ENCODE measurements around the gene PNPLA5.

The PNPLA5 gene

DNA sequence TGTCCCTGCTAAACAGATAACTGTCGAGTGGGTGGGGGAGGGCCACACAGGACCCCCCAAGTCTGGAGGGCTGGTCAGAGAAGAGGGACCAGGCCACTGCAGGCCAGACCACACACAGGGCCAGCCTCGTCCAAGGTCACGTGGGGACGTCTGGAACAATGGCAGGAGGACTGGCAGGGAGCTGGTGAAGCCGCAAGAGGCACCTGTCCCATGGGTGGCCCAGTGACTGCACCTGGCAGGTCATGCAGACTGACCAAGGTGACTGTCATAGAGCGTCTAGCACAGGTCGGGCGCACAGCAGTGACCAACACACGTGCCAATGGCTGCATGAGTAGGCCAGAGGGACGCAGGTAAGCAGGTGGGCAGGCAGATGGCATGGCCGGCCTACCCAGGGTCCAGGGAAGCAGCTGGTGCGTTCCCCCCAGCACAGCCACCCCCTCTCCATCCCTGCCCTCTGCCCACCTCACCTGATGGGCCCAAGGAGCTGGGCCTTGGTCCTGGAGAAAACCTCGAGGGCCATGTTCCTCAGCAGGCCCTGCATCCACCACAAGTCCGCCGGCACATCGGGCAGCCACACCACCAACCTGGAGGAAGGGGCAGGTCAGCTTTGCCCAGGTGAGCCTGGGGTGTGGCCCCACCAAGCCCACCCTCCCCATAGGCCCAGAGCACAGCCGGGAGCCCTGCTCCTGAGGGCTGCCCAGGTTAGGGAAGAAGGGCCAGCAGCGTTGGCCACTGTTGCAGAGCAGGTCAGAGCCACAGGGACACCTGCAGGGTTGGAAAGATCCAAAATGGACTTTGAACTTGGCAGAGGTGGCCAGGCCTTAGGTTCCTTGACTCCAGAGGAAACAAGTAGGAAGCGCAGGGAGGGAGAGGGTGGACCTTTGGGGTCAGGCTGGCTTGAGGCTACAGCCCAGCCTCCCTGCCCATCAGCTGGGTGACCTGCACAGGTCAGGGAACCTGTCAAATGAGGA lies 10.4 kb downstream of the PNPLA5 start:
- Histone ChIP-seq H3K79me2 (ENCODE audit: low read length) (no peaks in the 10 kb centered on the region), H3K27me3 (ENCODE audit: low read depth, low read length) (peaks cover 14% of the 10 kb centered on the region), H3K27ac (ENCODE audit: low read length) (no peak overlapping the region), H3K9me3 (ENCODE audit: insufficient read depth, low read length) (no peaks in the 10 kb centered on the region), H2AFZ (ENCODE audit: low read depth, low read length) (no peak overlapping the region), H3K36me3 (replicated peaks; ENCODE audit: low read depth, low read length) (no peaks in the 10 kb centered on the region), H3K4me3 (ENCODE audit: low read length) (no peak overlapping the region), H3K9ac (ENCODE audit: low read length) (no peak overlapping the region), H4K20me1 (ENCODE audit: insufficient read depth, low read length) (no peaks in the 10 kb centered on the region), H3K4me1 (ENCODE audit: low read length) (peaks cover 4% of the 10 kb centered on the region), H3K4me2 (ENCODE audit: low read length) (no peak overlapping the region)
- TF ChIP-seq, protein P1, sequence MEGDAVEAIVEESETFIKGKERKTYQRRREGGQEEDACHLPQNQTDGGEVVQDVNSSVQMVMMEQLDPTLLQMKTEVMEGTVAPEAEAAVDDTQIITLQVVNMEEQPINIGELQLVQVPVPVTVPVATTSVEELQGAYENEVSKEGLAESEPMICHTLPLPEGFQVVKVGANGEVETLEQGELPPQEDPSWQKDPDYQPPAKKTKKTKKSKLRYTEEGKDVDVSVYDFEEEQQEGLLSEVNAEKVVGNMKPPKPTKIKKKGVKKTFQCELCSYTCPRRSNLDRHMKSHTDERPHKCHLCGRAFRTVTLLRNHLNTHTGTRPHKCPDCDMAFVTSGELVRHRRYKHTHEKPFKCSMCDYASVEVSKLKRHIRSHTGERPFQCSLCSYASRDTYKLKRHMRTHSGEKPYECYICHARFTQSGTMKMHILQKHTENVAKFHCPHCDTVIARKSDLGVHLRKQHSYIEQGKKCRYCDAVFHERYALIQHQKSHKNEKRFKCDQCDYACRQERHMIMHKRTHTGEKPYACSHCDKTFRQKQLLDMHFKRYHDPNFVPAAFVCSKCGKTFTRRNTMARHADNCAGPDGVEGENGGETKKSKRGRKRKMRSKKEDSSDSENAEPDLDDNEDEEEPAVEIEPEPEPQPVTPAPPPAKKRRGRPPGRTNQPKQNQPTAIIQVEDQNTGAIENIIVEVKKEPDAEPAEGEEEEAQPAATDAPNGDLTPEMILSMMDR (IDR thresholded peaks at IDR 0.05; ENCODE audit: low read depth, low read length): no peak
- no peak for TF ChIP-seq EZH2phosphoT487 (IDR thresholded peaks at IDR 0.05; ENCODE audit: low read depth)

DNA sequence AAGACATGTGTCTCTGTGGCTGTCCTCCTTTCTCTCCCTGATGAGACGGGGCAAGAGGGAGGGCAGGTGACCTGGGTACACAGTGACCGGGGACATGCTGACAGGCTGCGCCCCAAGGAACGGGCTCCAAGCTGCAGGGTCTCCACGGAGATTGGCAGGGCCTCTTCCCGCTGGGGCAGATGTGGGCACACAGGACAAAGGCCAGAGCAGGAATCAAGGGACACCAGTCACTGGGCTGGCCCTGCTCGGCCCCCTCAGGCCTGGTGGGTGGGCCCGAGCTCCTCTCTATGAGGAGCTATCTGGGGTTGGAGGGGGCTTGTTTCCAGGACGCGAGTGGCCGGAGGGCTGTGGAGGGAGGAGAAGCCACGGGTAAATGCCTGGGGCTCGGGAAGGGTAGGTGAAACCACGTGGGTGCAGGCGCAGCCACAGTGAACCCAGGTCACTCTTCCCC lies 11.2 kb downstream of the PNPLA5 start:
- H4K20me1 ChIP-seq (ENCODE audit: insufficient read depth, low read length): no peaks in the 10 kb centered on the region
- no peak overlapping the region for H3K9ac ChIP-seq (ENCODE audit: low read length)
- no peak overlapping the region for H3K27ac ChIP-seq (ENCODE audit: low read length)
- peaks cover 4% of the 10 kb centered on the region for H3K4me1 ChIP-seq (ENCODE audit: low read length)
- H3K36me3 ChIP-seq (replicated peaks; ENCODE audit: low read depth, low read length): no peaks in the 10 kb centered on the region
- H3K4me3 ChIP-seq (ENCODE audit: low read length): no peak overlapping the region
- no peak overlapping the region for H3K4me2 ChIP-seq (ENCODE audit: low read length)
- H2AFZ ChIP-seq (ENCODE audit: low read depth, low read length): no peak overlapping the region
- TF ChIP-seq, protein P1 (IDR thresholded peaks at IDR 0.05; ENCODE audit: low read depth, low read length): no peak
- TF ChIP-seq EZH2phosphoT487 (IDR thresholded peaks at IDR 0.05; ENCODE audit: low read depth): no peak
- H3K9me3 ChIP-seq (ENCODE audit: insufficient read depth, low read length): no peaks in the 10 kb centered on the region
- peaks cover 20% of the 10 kb centered on the region for H3K27me3 ChIP-seq (ENCODE audit: low read depth, low read length)
- no peaks in the 10 kb centered on the region for H3K79me2 ChIP-seq (ENCODE audit: low read length)

DNA sequence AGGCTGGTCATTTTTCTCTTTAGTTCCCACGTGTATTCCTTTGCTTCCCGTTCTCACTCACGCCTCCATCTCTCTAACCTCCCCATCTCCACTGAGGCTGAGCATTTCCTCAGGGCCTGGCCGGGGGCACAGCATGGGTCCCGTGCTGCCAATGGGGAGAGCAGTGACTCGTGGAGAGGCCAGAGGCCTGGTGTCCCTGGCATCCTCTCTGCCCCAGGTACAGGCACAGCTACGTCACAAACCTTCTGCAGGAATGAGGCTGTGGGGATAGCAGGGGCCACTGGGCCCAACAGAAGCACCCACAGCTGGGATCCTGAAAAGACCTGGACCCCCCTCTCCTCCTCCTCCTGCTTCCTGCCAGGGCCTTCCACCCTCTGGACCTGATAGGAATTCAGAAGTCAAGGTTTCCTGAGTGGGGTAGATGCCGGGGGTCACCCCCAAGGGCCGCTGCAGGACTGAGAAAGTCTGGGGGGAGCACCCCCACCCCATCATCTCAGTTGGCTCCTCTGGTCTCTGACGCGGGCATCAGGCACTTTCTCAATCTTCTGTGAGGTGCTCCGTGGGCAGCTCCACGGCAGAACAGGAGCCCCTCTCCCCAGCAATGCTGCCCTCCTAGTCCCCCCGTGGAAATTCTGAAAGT lies 11.8 kb downstream of the PNPLA5 start:
- Histone ChIP-seq H3K36me3 (replicated peaks; ENCODE audit: low read depth, low read length) (no peaks in the 10 kb centered on the region), H3K9ac (ENCODE audit: low read length) (no peak overlapping the region), H3K4me2 (ENCODE audit: low read length) (no peak overlapping the region), H3K4me1 (ENCODE audit: low read length) (peaks cover 4% of the 10 kb centered on the region), H4K20me1 (ENCODE audit: insufficient read depth, low read length) (no peaks in the 10 kb centered on the region), H3K9me3 (ENCODE audit: insufficient read depth, low read length) (no peaks in the 10 kb centered on the region), H3K4me3 (ENCODE audit: low read length) (no peak overlapping the region), H3K27me3 (ENCODE audit: low read depth, low read length) (peaks cover 20% of the 10 kb centered on the region), H3K79me2 (ENCODE audit: low read length) (no peaks in the 10 kb centered on the region), H2AFZ (ENCODE audit: low read depth, low read length) (no peak overlapping the region), H3K27ac (ENCODE audit: low read length) (no peak overlapping the region)
- TF ChIP-seq EZH2phosphoT487 (IDR thresholded peaks at IDR 0.05; ENCODE audit: low read depth): no peak

DNA sequence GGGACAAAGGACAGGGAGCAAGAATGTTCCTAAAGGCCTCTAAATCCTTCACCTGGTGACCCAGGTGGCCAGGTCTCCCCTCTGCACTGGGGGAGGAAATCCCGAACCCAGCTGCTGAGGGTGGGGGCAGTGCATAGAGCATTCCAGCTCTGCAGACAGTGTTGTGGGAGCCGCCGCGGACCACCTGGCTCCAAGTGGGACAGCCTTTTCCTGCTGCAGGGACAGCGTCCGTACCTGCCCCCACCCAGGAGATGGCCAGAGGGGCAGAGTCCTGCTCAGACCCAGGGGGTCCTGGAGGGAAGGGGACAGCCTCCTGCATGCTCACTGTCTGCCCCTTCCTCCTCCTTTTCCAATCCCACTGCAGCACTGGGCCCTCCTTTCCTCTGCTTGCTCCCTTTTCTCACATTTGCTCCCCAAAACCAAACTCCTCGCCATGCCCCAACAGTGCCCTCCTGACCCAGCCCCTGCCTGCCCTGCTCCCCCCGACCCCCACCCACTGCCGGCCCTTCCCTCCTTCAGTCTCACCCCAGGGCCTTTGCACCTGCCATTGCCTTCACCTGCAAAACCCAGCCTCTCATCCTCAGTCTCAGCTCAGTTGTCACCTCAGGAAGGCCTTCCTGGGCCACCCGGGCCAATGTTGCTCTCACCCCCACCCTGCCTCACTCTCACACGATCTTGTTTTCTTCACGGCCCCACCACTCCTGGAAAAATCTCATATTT lies 12.8 kb downstream of the PNPLA5 start:
- peaks cover 20% of the 10 kb centered on the region for H3K27me3 ChIP-seq (ENCODE audit: low read depth, low read length)
- H3K4me1 ChIP-seq (ENCODE audit: low read length): no peaks in the 10 kb centered on the region
- H3K4me2 ChIP-seq (ENCODE audit: low read length): no peak overlapping the region
- H3K9ac ChIP-seq (ENCODE audit: low read length): no peak overlapping the region
- H4K20me1 ChIP-seq (ENCODE audit: insufficient read depth, low read length): no peaks in the 10 kb centered on the region
- H3K27ac ChIP-seq (ENCODE audit: low read length): no peak overlapping the region
- no peaks in the 10 kb centered on the region for H3K36me3 ChIP-seq (replicated peaks; ENCODE audit: low read depth, low read length)
- TF ChIP-seq EZH2phosphoT487 (IDR thresholded peaks at IDR 0.05; ENCODE audit: low read depth): no peak
- TF ChIP-seq, protein P1 (IDR thresholded peaks at IDR 0.05; ENCODE audit: low read depth, low read length): no peak
- H2AFZ ChIP-seq (ENCODE audit: low read depth, low read length): no peak overlapping the region
- H3K9me3 ChIP-seq (ENCODE audit: insufficient read depth, low read length): no peaks in the 10 kb centered on the region
- no peak overlapping the region for H3K4me3 ChIP-seq (ENCODE audit: low read length)
- H3K79me2 ChIP-seq (ENCODE audit: low read length): no peaks in the 10 kb centered on the region
